RWPE2 (cell line): ENCODE results near the gene CYBRD1.
A peak's percentile ranks its signal among the peaks of the same experiment; 100 is the strongest.

Experiments used
- ATAC-seq: fragments of 200-7000 bp; cut with Tn5 transposase; 3 replicates; pipeline ENCODE4 v1.9.1; 2021; ENCODE audit warnings: low read depth
- DNase-seq: peaks from one replicate; pipeline ENCODE4 v3.0.0-alpha.2; 2020; ENCODE audit warnings: low spot score
- H3K27ac ChIP-seq: fragments of 450-650 bp; 2 replicates; pipeline ENCODE4 v1.5.1; 2017; ENCODE audit warnings: mild to moderate bottlenecking; ENCODE audit not compliant: poor library complexity, severe bottlenecking
- H3K27me3 ChIP-seq: fragments of 250-450 bp; sonication (Bioruptor Pico); 2 replicates; pipeline ENCODE4 v1.5.1; 2021; ENCODE audit warnings: mild to moderate bottlenecking, moderate library complexity; ENCODE audit not compliant: insufficient read depth, poor library complexity, severe bottlenecking
- H3K36me3 ChIP-seq: fragments of 250-450 bp; sonication (Bioruptor Pico); 2 replicates; pipeline ENCODE4 v1.5.1; 2020; ENCODE audit warnings: low read depth, mild to moderate bottlenecking, moderate library complexity
- H3K4me1 ChIP-seq: fragments of 250-450 bp; sonication (Bioruptor Pico); 2 replicates; pipeline ENCODE4 v1.5.1; 2021; ENCODE audit warnings: mild to moderate bottlenecking, moderate library complexity; ENCODE audit not compliant: insufficient read depth, poor library complexity, severe bottlenecking
- H3K4me3 ChIP-seq: fragments of 250-450 bp; sonication (Bioruptor Pico); 2 replicates; pipeline ENCODE4 v1.5.1; 2021; ENCODE audit warnings: mild to moderate bottlenecking, moderate library complexity; ENCODE audit not compliant: severe bottlenecking
- H3K9me3 ChIP-seq: fragments of 250-450 bp; sonication (Bioruptor Pico); 2 replicates; pipeline ENCODE4 v1.5.1; 2021; ENCODE audit warnings: mild to moderate bottlenecking, moderate library complexity; ENCODE audit not compliant: severe bottlenecking
- CTCF ChIP-seq: fragments of 450-650 bp; IDR thresholded peaks from one replicate; pipeline ENCODE4 v1.5.1; 2017; ENCODE audit warnings: mild to moderate bottlenecking, moderate library complexity; ENCODE audit not compliant: poor library complexity, severe bottlenecking

The CYBRD1 gene

GRCh38 chr2:171521361-171522051 is 768 bp upstream of the CYBRD1 start:
- peak overlapping the region; percentile 35 for H3K27ac ChIP-seq
- no peaks in the 10 kb centered on the region for H3K36me3 ChIP-seq
- H3K4me3 ChIP-seq, result peak overlapping the region; percentile 46
- no peak for DNase-seq
- peaks cover 8% of the 10 kb centered on the region for H3K4me1 ChIP-seq
- ATAC-seq, result no peak
- no peak for TF ChIP-seq CTCF
- no peaks in the 10 kb centered on the region for H3K27me3 ChIP-seq
- no peaks in the 10 kb centered on the region for H3K9me3 ChIP-seq

GRCh38 chr2:171522788-171523087 is 464 bp downstream of the CYBRD1 start:
- peak overlapping the region; percentile 46 for H3K4me3 ChIP-seq
- no peak for TF ChIP-seq CTCF
- H3K27ac ChIP-seq, result peak overlapping the region; percentile 35
- H3K4me1 ChIP-seq, result peaks cover 8% of the 10 kb centered on the region
- DNase-seq (peak; percentile 56), ATAC-seq (peak; percentile 55)
- no peaks in the 10 kb centered on the region for H3K9me3 ChIP-seq
- H3K27me3 ChIP-seq, result no peaks in the 10 kb centered on the region
- H3K36me3 ChIP-seq, result no peaks in the 10 kb centered on the region

- peak overlapping the region; percentile 46 for H3K4me3 ChIP-seq
- peaks cover 8% of the 10 kb centered on the region for H3K4me1 ChIP-seq
- peak; percentile 70 for DNase-seq
- no peak for TF ChIP-seq CTCF
- H3K27ac ChIP-seq, result peak overlapping the region; percentile 35
- H3K36me3 ChIP-seq, result no peaks in the 10 kb centered on the region
- H3K27me3 ChIP-seq, result no peaks in the 10 kb centered on the region
- no peaks in the 10 kb centered on the region for H3K9me3 ChIP-seq
- peak; percentile 49 for ATAC-seq
These were observed 1.1 kb downstream of the CYBRD1 start for GRCh38 chr2:171523088-171524017.

GRCh38 chr2:171524018-171524401 is 1.7 kb downstream of the CYBRD1 start:
- Histone ChIP-seq H3K27ac (peak overlapping the region; percentile 35), H3K27me3 (no peaks in the 10 kb centered on the region), H3K36me3 (no peaks in the 10 kb centered on the region), H3K4me1 (peaks cover 8% of the 10 kb centered on the region), H3K4me3 (peak overlapping the region; percentile 46), H3K9me3 (no peaks in the 10 kb centered on the region)
- no peak for DNase-seq
- ATAC-seq, result peak; percentile 55
- TF ChIP-seq CTCF, result no peak
